Lower leg skin (tissue), 4 donors: ENCODE measurements around the gene FBXW9. TPM values are rescaled to one million over a fixed set of nuclear protein-coding genes. Genes with fewer than 3 reads are reported as not detected.

Experiments used
- DNase-seq, 2 donors: peaks; one replicate each; pipeline ENCODE4 v3.0.0-alpha.2; 2019; ENCODE audit warnings: low spot score in 2 of 2
- H3K4me3 ChIP-seq: fragments of 200-600 bp; sonication (generic); 2 replicates; pipeline ENCODE4 v1.5.1; 2017; ENCODE audit warnings: mild to moderate bottlenecking, low read depth; ENCODE audit not compliant: poor library complexity, severe bottlenecking
- CTCF ChIP-seq, 3 donors: fragments of 450-650 bp; IDR thresholded peaks; one replicate each; pipeline ENCODE4 v1.5.1; 2016; ENCODE audit warnings: antibody characterized with exemption in 3 of 3, mild to moderate bottlenecking in 3 of 3, moderate library complexity in 2 of 3
- POLR2A ChIP-seq, 2 donors: fragments of 450-650 bp; IDR thresholded peaks; one replicate each; pipeline ENCODE4 v1.6.1; 2016 to 2017; ENCODE audit warnings: antibody characterized with exemption in 2 of 2, mild to moderate bottlenecking in 1 of 2, moderate library complexity in 1 of 2
- WGBS, 2 donors: methylation state at CpG; one replicate each; pipeline ENCODE4 v1.1.5; 2018; 5-methylcytosine and 5-hydroxymethylcytosine counted together
- intact Hi-C: fragments of 100-400 bp; cut with DNase I; formaldehyde crosslinking; loops from one replicate; pipeline ENCODE4 v1.15.0; 2023; ENCODE audit warnings: low total_unique reads
- total RNA-seq, 4 donors: library from RNA; depleted of rRNA; stranded (reverse); fragments of >200 nt; gene quantifications; one replicate each; pipeline ENCODE4 v1.1.0, GENCODE V29; 2016

FBXW9 gene
- total RNA-seq, 4 donors from 2014 or later, result 7.2 to 21.4 (median 13.1) TPM

DNA sequence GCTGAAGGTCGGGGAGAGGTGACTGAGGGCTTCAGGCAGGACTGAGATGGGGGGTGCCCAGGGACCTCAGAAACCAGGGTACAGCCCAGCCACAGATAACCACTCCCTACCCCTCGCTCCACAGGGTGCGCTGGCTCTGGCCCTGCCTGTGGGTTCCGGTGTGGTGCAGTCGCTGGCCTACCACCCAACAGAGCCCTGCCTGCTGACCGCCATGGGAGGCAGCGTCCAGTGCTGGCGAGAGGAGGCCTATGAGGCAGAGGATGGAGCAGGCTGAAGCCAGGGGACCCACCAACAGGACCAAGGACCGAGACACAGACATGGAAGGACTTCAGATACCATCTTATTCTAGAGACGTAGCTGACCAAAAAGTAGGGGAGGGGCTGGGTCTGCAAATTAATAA is 21.0 kb downstream of the FBXW9 start:
- no peak for DNase-seq
- WGBS, 2 donors, result 93 to 94% methylated on average over 10 of the region's 10 CpGs
- no peak overlapping the region for H3K4me3 ChIP-seq
- no peak for TF ChIP-seq POLR2A (IDR thresholded peaks at IDR 0.05)
- TF ChIP-seq CTCF (IDR thresholded peaks at IDR 0.05), result no peak
- intact Hi-C loops, result no loop called here

- no peak overlapping the region for H3K4me3 ChIP-seq
- WGBS, 2 donors, result 77 to 80% methylated on average over 6 to 10 of the region's 10 CpGs
- no peak for TF ChIP-seq CTCF (IDR thresholded peaks at IDR 0.05)
- no peak for TF ChIP-seq POLR2A (IDR thresholded peaks at IDR 0.05)
- intact Hi-C loops, result no loop called here
- no peak for DNase-seq
Observed at GRCh38 chr19:12672744-12673143, 23.7 kb downstream of the FBXW9 start.

DNA sequence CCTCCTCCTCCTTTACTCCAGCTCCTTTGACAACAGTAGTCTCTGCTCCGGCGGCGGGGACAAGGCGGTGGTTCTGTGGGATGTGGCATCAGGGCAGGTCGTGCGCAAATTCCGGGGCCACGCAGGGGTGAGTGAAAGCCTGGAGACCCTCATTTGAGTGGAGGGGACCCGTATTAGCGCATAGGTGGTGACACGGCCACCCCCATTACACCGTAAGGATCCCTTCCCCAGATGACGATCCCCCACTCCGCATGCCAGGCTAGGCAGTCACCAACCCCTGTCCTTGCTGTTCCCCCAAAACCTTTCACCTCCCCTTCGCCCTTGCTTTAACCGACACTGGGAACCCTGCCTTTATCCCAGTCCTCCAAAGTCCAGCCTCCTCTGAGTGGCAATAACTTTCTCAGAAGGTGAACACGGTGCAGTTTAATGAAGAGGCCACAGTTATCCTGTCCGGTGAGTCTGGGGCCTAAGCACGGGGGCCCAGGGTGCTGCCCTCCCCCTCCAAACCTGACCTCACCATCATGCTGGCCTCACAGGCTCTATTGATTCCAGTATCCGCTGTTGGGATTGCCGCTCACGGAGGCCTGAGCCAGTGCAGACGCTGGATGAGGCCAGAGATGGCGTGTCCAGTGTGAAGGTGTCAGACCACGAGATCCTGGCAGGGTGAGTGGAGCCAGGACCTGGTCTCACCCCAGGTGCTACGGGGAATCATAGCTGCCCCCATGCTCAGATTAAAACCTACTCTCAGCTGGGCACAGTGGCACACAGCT is 26.1 kb downstream of the FBXW9 start:
- 33 to 59% methylated on average over 18 to 23 of the region's 26 CpGs for WGBS, 2 donors
- TF ChIP-seq CTCF (IDR thresholded peaks at IDR 0.05), result no peak
- TF ChIP-seq POLR2A (IDR thresholded peaks at IDR 0.05), result no peak
- peak overlapping the region; percentile 78 for H3K4me3 ChIP-seq
- intact Hi-C loops, result no loop called here
- DNase-seq, result no peak

GRCh38 chr19:12669270-12670158 is 26.9 kb downstream of the FBXW9 start:
- TF ChIP-seq CTCF (IDR thresholded peaks at IDR 0.05), result no peak
- no peak for TF ChIP-seq POLR2A (IDR thresholded peaks at IDR 0.05)
- intact Hi-C loops, result no loop called here
- DNase-seq, result peak; percentile 74 to 96
- WGBS, 2 donors, result 0 to 1% methylated on average over 37 to 62 of the region's 64 CpGs
- H3K4me3 ChIP-seq, result peak overlapping the region; percentile 78

- intact Hi-C loops, result no loop called here
- DNase-seq, result peak; percentile 62 to 93
- H3K4me3 ChIP-seq, result peak overlapping the region; percentile 78
- TF ChIP-seq CTCF (IDR thresholded peaks at IDR 0.05) (no peak), POLR2A (IDR thresholded peaks at IDR 0.05) (no peak)
- 1% methylated on average over 15 to 16 of the region's 24 CpGs for WGBS, 2 donors
Observed at GRCh38 chr19:12668932-12669269, 27.5 kb downstream of the FBXW9 start.
